Bronchial epithelial cell (primary cell): Measurements from ENCODE around the gene ZNF219. TPM values are rescaled to one million over a fixed set of nuclear protein-coding genes. Genes with fewer than 3 reads are reported as not detected.

ENCODE experiments used
- DNase-seq: peaks from one replicate; pipeline ENCODE4 v3.0.0-alpha.2; 2010; ENCODE audit warnings: low read depth
- FAIRE-seq: peaks from 2 replicates; lab custom pipeline; 2011; peaks lifted over from hg19 to GRCh38; lab: Jason Lieb, UNC
- H3K27me3 ChIP-seq: 2 replicates; pipeline ENCODE4 v1.5.1; 2011; ENCODE audit warnings: low read length; ENCODE audit not compliant: control insufficient read depth, insufficient read depth
- H3K36me3 ChIP-seq: 2 replicates; pipeline ENCODE4 v1.5.1; 2011; ENCODE audit warnings: low read length; ENCODE audit not compliant: control insufficient read depth, insufficient read depth
- H3K4me3 ChIP-seq: 2 replicates; pipeline ENCODE4 v1.5.1; 2011; ENCODE audit warnings: mild to moderate bottlenecking, low read depth, low read length, control low read depth
- CTCF ChIP-seq: IDR thresholded peaks from 2 replicates; pipeline ENCODE4 v1.5.1; 2011; ENCODE audit warnings: mild to moderate bottlenecking, moderate library complexity, low read length, control low read depth, inconsistent platforms; ENCODE audit not compliant: insufficient read depth, severe bottlenecking
- total RNA-seq: library from RNA; depleted of rRNA; stranded (reverse); fragments of >200 nt; gene quantifications from 2 replicates; pipeline ENCODE4 v1.2.1, GENCODE V29; 2014

The ZNF219 gene
- total RNA-seq, 1 donor from 2014 or later: 8.2 TPM

GRCh38 chr14:21096978-21097635 lies 1.3 kb downstream of the ZNF219 start:
- TF ChIP-seq CTCF: no peak
- H3K4me3 ChIP-seq: peak overlapping the region; percentile 45
- peaks cover 2% of the 10 kb centered on the region for H3K36me3 ChIP-seq
- FAIRE-seq: no peak
- H3K27me3 ChIP-seq: no peaks in the 10 kb centered on the region
- no peak for DNase-seq

- Histone ChIP-seq H3K4me3 (no peak overlapping the region), H3K36me3 (peaks cover 6% of the 10 kb centered on the region), H3K27me3 (no peaks in the 10 kb centered on the region)
- no peak for FAIRE-seq
- TF ChIP-seq CTCF: no peak
- no peak for DNase-seq
Measured at GRCh38 chr14:21096438-21096837, 2.0 kb downstream of the ZNF219 start.

- DNase-seq (no peak), FAIRE-seq (no peak)
- Histone ChIP-seq H3K4me3 (no peak overlapping the region), H3K27me3 (no peaks in the 10 kb centered on the region), H3K36me3 (peaks cover 13% of the 10 kb centered on the region)
- TF ChIP-seq CTCF: no peak
Measured at GRCh38 chr14:21095430-21096205, 2.8 kb downstream of the ZNF219 start.

- FAIRE-seq: no peak
- peaks cover 14% of the 10 kb centered on the region for H3K36me3 ChIP-seq
Measured at GRCh38 chr14:21093769-21094681, 4.4 kb downstream of the ZNF219 start.

More at GRCh38 chr14:21093769-21094681, 4.4 kb downstream of the ZNF219 start:
- no peaks in the 10 kb centered on the region for H3K27me3 ChIP-seq
- TF ChIP-seq CTCF: peak; percentile 26
- DNase-seq: no peak
- no peak overlapping the region for H3K4me3 ChIP-seq
